HCT116 (cell line): ENCODE measurements around the gene SMTNL2. TPM values are rescaled to one million over a fixed set of nuclear protein-coding genes. Genes with fewer than 3 reads are reported as not detected.
"Not testable (repeated sequence)": the region's sequence is repeated elsewhere in the genome, so short reads cannot be mapped to it uniquely, and the experiment has no call there.

Source experiments
- ATAC-seq: fragments of 200-7000 bp; cut with Tn5 transposase; 2 replicates; pipeline ENCODE4 v1.9.1; 2020; ENCODE audit warnings: mild to moderate bottlenecking, moderate library complexity
- BruUV-seq: library from RNA; stranded (reverse); fragments of 400-500 nt; replicated peaks from 2 replicates; lab custom pipeline; 2021; lab: Mats Ljungman, UMichigan
- CTCF ChIA-PET: fragments of 300-600 bp; sonication (Branson Sonifier 250); formaldehyde crosslinking; loops from one replicate; lab custom pipeline; 2021; ENCODE audit warnings: antibody characterized with exemption; lab: Charles Lee
- POLR2A ChIA-PET: fragments of 300-600, 350-600 bp; sonication (Branson Sonifier 250); formaldehyde crosslinking; loops from one replicate; lab custom pipeline; 2021; ENCODE audit warnings: antibody characterized with exemption; lab: Charles Lee
- RAD21 ChIA-PET, 2 experiments: fragments of 300-600 bp; sonication (Branson Sonifier 250); formaldehyde crosslinking; loops; one replicate each; lab custom pipeline; 2023; ENCODE audit warnings: low total read pairs in 2 of 2; ENCODE audit not compliant: uncharacterized antibody in 2 of 2, unreplicated experiment in 2 of 2, low non-redundant PET in 1 of 2; lab: Charles Lee
- DNase-seq: peaks from one replicate; pipeline ENCODE4 v3.0.0-alpha.2; 2010; ENCODE audit warnings: low read depth, low spot score
- H2AFZ ChIP-seq: fragments of 200-600 bp; shearing (Covaris generic), sonication (generic); 2 replicates; pipeline ENCODE4 v1.6.1; 2017; ENCODE audit warnings: low read depth, mixed run types, mixed read lengths, antibody characterized with exemption, low read length; ENCODE audit not compliant: poor library complexity, severe bottlenecking
- H3K27ac ChIP-seq: 2 replicates; pipeline ENCODE4 v1.5.1; 2012; ENCODE audit warnings: low read depth, low read length
- H3K27me3 ChIP-seq: fragments of 200-600 bp; sonication (generic); 2 replicates; pipeline ENCODE4 v1.6.1; 2016; ENCODE audit warnings: mixed run types, low read length, mixed read lengths; ENCODE audit not compliant: insufficient read depth
- H3K36me3 ChIP-seq, 2 experiments: fragments of 200-500 bp in 1 of 2; fragments of 200-600 bp in 1 of 2; sonication (Bioruptor generic) in 1 of 2; sonication (generic) in 1 of 2; 2 replicates each; pipeline versions ENCODE4 v1.5.1 to v1.6.1; 2014 to 2016; ENCODE audit warnings: low read length in 2 of 2, inconsistent platforms in 1 of 2, mixed read lengths in 1 of 2, mixed run types in 1 of 2; ENCODE audit not compliant: insufficient read depth in 2 of 2, control insufficient read depth in 1 of 2
- H3K4me1 ChIP-seq, 2 experiments: fragments of 200-600 bp in 1 of 2; sonication (generic) in 1 of 2; 2 replicates each; pipeline versions ENCODE4 v1.5.1 to v1.6.1; 2012 to 2017; ENCODE audit warnings: low read length in 2 of 2, inconsistent platforms in 1 of 2, mild to moderate bottlenecking in 1 of 2, mixed read lengths in 1 of 2, mixed run types in 1 of 2, moderate library complexity in 1 of 2; ENCODE audit not compliant: insufficient read depth in 2 of 2, control insufficient read depth in 1 of 2
- H3K4me2 ChIP-seq: fragments of 200-600 bp; sonication (generic); 2 replicates; pipeline ENCODE4 v1.6.1; 2017; ENCODE audit warnings: mixed run types, low read length, mixed read lengths
- H3K4me3 ChIP-seq, 2 experiments: fragments of 200-600 bp in 1 of 2; sonication (generic) in 1 of 2; replicated peaks in 1 of 2; 2 replicates each; pipeline ENCODE4 v1.5.1; 2011 to 2016; ENCODE audit warnings: low read length in 2 of 2, control low read depth in 1 of 2, low read depth in 1 of 2, mild to moderate bottlenecking in 1 of 2, mixed read lengths in 1 of 2, mixed run types in 1 of 2
- H3K79me2 ChIP-seq: fragments of 200-600 bp; sonication (generic); 2 replicates; pipeline ENCODE4 v1.6.1; 2017; ENCODE audit warnings: mild to moderate bottlenecking, mixed run types, low read length, moderate library complexity, mixed read lengths; ENCODE audit not compliant: insufficient read depth
- H3K9ac ChIP-seq: fragments of 200-600 bp; sonication (generic); 2 replicates; pipeline ENCODE4 v1.6.1; 2016; ENCODE audit warnings: low read length, mixed read lengths
- H3K9me2 ChIP-seq: fragments of 200-600 bp; sonication (generic), shearing (Covaris generic); 2 replicates; pipeline ENCODE4 v1.6.1; 2017; ENCODE audit warnings: mixed run types, mild to moderate bottlenecking, moderate library complexity; ENCODE audit not compliant: insufficient read depth
- H3K9me3 ChIP-seq, 2 experiments: fragments of 200-500 bp in 1 of 2; fragments of 200-600 bp in 1 of 2; sonication (Bioruptor generic) in 1 of 2; sonication (generic) in 1 of 2; 2 replicates each; pipeline ENCODE4 v1.6.1; 2014 to 2017; ENCODE audit warnings: low read length in 2 of 2, mixed read lengths in 2 of 2, inconsistent platforms in 1 of 2, low read depth in 1 of 2, mild to moderate bottlenecking in 1 of 2, mixed run types in 1 of 2, moderate library complexity in 1 of 2; ENCODE audit not compliant: control insufficient read depth in 1 of 2, insufficient read depth in 1 of 2
- H4K20me1 ChIP-seq: fragments of 200-600 bp; sonication (generic), shearing (Covaris generic); 2 replicates; pipeline ENCODE4 v1.6.1; 2017; ENCODE audit warnings: mixed run types, mild to moderate bottlenecking, moderate library complexity; ENCODE audit not compliant: insufficient read depth
- ATF3 ChIP-seq: IDR thresholded peaks from 2 replicates; pipeline ENCODE4 v1.6.1; 2012
- CBX3 ChIP-seq: IDR thresholded peaks from 2 replicates; pipeline ENCODE4 v1.6.1; 2012; ENCODE audit warnings: low read depth
- CEBPB ChIP-seq: IDR thresholded peaks from 2 replicates; pipeline ENCODE4 v1.6.1; 2012; ENCODE audit warnings: low read depth
- ELF1 ChIP-seq: IDR thresholded peaks from 2 replicates; pipeline ENCODE4 v1.6.1; 2012; ENCODE audit warnings: low read depth, borderline replicate concordance
- EZH2phosphoT487 ChIP-seq: fragments of 200-600 bp; IDR thresholded peaks from 2 replicates; pipeline ENCODE4 v1.6.1; 2018; ENCODE audit warnings: antibody characterized with exemption, borderline replicate concordance
- FOSL1 ChIP-seq: IDR thresholded peaks from 2 replicates; pipeline ENCODE4 v1.6.1; 2012; ENCODE audit warnings: low read depth
- JUND ChIP-seq: IDR thresholded peaks from 2 replicates; pipeline ENCODE4 v1.6.1; 2012
- MAX ChIP-seq: IDR thresholded peaks from 2 replicates; pipeline ENCODE4 v1.6.1; 2012
- POLR2A ChIP-seq: IDR thresholded peaks from 2 replicates; pipeline ENCODE4 v1.7.0; 2011; ENCODE audit warnings: borderline replicate concordance; ENCODE audit not compliant: insufficient read depth, insufficient read length; ENCODE audit errors: extremely low read depth
- POLR2AphosphoS5 ChIP-seq: IDR thresholded peaks from 2 replicates; pipeline ENCODE4 v1.6.1; 2011; ENCODE audit warnings: mild to moderate bottlenecking, low read depth, low read length, moderate library complexity
- RAD21 ChIP-seq: IDR thresholded peaks from 2 replicates; pipeline ENCODE4 v1.6.1; 2012; ENCODE audit warnings: low read depth, mild to moderate bottlenecking
- SP1 ChIP-seq: IDR thresholded peaks from 2 replicates; pipeline ENCODE4 v1.6.1; 2012; ENCODE audit warnings: low read depth
- SRF ChIP-seq: IDR thresholded peaks from 2 replicates; pipeline ENCODE4 v1.6.1; 2012; ENCODE audit warnings: low read depth
- TCF7L2 ChIP-seq: IDR thresholded peaks from 2 replicates; pipeline ENCODE4 v1.7.0; 2011; ENCODE audit warnings: borderline replicate concordance, inconsistent platforms; ENCODE audit not compliant: insufficient read depth, insufficient read length; ENCODE audit errors: extremely low read depth
- YY1 ChIP-seq: IDR thresholded peaks from 2 replicates; pipeline ENCODE4 v1.6.1; 2011; ENCODE audit warnings: low read length, low read depth, moderate library complexity, mild to moderate bottlenecking; ENCODE audit not compliant: insufficient replicate concordance; ENCODE audit errors: extremely low read depth
- ZBTB33 ChIP-seq: IDR thresholded peaks from 2 replicates; pipeline ENCODE4 v1.6.1; 2011; ENCODE audit warnings: mild to moderate bottlenecking, low read length, moderate library complexity; ENCODE audit not compliant: insufficient replicate concordance; ENCODE audit errors: extremely low read depth
- ZNF274 ChIP-seq: fragments of 200-500 bp; sonication (Bioruptor generic); IDR thresholded peaks from 2 replicates; pipeline ENCODE4 v1.6.1; 2014; ENCODE audit warnings: mild to moderate bottlenecking, low read depth, low read length, inconsistent platforms
- intact Hi-C: fragments of 100-400 bp; cut with micrococcal nuclease; formaldehyde crosslinking; loops from 2 replicates; pipeline ENCODE4 v1.10.0; 2022
- total RNA-seq: library from RNA; stranded (reverse); gene quantifications from one replicate; pipeline ENCODE4 v1.2.1, GENCODE V29; 2021; ENCODE audit not compliant: unreplicated experiment

SMTNL2 gene
- total RNA-seq, 1 experiment from 2014 or later, result 2.3 TPM

- CTCF ChIA-PET, result interaction anchor here (0.8 kb wide), 1 partner anchor 29 kb away, joined by 3 read pairs; no protein-coding TSS in a partner anchor
- H4K20me1 ChIP-seq, intact Hi-C loops, H3K4me3 ChIP-seq, H3K9ac ChIP-seq, H3K79me2 ChIP-seq, H3K9me2 ChIP-seq, H3K27ac ChIP-seq, H3K27me3 ChIP-seq, ATAC-seq, H3K4me2 ChIP-seq, DNase-seq, H3K4me1 ChIP-seq, H3K9me3 ChIP-seq, H3K36me3 ChIP-seq, H2AFZ ChIP-seq, RAD21 ChIA-PET, BruUV-seq, POLR2A ChIA-PET: not testable (repeated sequence)
These were observed 11.5 kb downstream of the SMTNL2 start for GRCh38 chr17:4595685-4596342.

- no TSS peak for BruUV-seq
- H3K36me3 ChIP-seq, result no peaks in the 10 kb centered on the region
- H3K27ac ChIP-seq, result no peak overlapping the region
- H3K4me3 ChIP-seq, result no peak overlapping the region
- RAD21 ChIA-PET, result no interaction called here
- H3K9me3 ChIP-seq, result no peaks in the 10 kb centered on the region
- H3K79me2 ChIP-seq, result no peaks in the 10 kb centered on the region
- no peak for DNase-seq
- H3K4me2 ChIP-seq, result no peak overlapping the region
- ATAC-seq, result no peak
- no peak overlapping the region for H2AFZ ChIP-seq
- H3K4me1 ChIP-seq, result peaks cover 2% of the 10 kb centered on the region in 2 experiments
- H3K9me2 ChIP-seq, result no peaks in the 10 kb centered on the region
- POLR2A ChIA-PET, result no interaction called here
- H3K9ac ChIP-seq, result no peak overlapping the region
- H3K27me3 ChIP-seq, result no peaks in the 10 kb centered on the region
- intact Hi-C loops, result no loop called here
- H4K20me1 ChIP-seq, result no peaks in the 10 kb centered on the region
- CTCF ChIA-PET, result no interaction called here
- no peak for TF ChIP-seq JUND
- TF ChIP-seq CBX3, result no peak
- TF ChIP-seq POLR2AphosphoS5, result no peak
- TF ChIP-seq SP1, result no peak
- TF ChIP-seq FOSL1, result no peak
- no peak for TF ChIP-seq MAX
- TF ChIP-seq CEBPB, result no peak
- no peak for TF ChIP-seq ZBTB33
- no peak for TF ChIP-seq YY1
- no peak for TF ChIP-seq RAD21
- no peak for TF ChIP-seq ELF1
- no peak for TF ChIP-seq ATF3
- TF ChIP-seq EZH2phosphoT487, result no peak
- no peak for TF ChIP-seq TCF7L2
- no peak for TF ChIP-seq POLR2A
- TF ChIP-seq ZNF274, result no peak
- TF ChIP-seq SRF, result no peak
These were observed 12.5 kb downstream of the SMTNL2 start for GRCh38 chr17:4596636-4597380.
